Measurements from ENCODE around the gene CNPY1.

The CNPY1 gene

DNA sequence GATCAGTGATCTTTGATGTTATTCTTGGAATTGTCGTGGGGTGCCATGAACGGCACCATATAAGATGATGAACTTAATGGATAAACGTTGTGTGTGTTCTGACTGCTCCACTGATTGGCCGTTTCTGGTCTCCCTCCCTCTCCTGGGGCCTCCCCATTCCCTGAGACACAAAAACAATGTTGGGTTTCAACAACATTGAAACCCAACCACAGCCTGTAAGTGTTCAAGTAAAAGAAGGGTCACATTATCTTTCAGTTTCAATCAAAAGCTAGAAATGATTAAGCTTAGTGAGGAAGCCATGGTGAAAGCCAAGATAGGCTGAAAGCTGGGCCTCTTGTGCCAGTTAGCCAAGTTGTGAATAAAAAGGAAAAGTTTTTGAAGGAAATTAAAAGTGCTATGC is 68.9 kb downstream of the CNPY1 start:
- DNase-seq (ENCODE audit: low read depth), result peak; percentile 16
- no peak overlapping the region for H3K4me3 ChIP-seq (ENCODE audit: low read depth, low read length)
- TF ChIP-seq, protein P1, sequence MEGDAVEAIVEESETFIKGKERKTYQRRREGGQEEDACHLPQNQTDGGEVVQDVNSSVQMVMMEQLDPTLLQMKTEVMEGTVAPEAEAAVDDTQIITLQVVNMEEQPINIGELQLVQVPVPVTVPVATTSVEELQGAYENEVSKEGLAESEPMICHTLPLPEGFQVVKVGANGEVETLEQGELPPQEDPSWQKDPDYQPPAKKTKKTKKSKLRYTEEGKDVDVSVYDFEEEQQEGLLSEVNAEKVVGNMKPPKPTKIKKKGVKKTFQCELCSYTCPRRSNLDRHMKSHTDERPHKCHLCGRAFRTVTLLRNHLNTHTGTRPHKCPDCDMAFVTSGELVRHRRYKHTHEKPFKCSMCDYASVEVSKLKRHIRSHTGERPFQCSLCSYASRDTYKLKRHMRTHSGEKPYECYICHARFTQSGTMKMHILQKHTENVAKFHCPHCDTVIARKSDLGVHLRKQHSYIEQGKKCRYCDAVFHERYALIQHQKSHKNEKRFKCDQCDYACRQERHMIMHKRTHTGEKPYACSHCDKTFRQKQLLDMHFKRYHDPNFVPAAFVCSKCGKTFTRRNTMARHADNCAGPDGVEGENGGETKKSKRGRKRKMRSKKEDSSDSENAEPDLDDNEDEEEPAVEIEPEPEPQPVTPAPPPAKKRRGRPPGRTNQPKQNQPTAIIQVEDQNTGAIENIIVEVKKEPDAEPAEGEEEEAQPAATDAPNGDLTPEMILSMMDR (IDR thresholded peaks at IDR 0.05; ENCODE audit: low read depth, low read length, missing control alignments), result no peak

DNA sequence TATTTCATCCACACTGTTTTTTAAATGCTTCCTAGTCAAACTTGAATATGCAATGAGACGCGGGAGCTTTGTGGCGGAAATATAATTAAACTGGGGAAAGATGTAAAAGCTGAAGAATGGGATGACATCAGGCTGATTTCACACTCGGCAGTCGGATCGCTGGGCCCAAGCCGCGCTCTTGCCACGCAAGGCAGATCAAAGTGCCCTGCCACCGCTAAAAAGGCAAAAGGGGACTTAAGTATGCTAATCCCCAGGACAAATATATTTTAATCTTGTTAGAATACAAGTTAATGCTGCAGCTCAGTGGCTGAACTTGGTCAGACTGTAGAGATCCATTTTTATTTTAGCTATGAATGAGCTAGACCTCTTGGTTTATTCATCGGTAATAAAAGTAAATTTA is 74.6 kb downstream of the CNPY1 start:
- DNase-seq (ENCODE audit: low read depth), result no peak
- TF ChIP-seq, protein P1 (IDR thresholded peaks at IDR 0.05; ENCODE audit: low read depth, low read length, missing control alignments), result no peak
- no peak overlapping the region for H3K4me3 ChIP-seq (ENCODE audit: low read depth, low read length)

DNA sequence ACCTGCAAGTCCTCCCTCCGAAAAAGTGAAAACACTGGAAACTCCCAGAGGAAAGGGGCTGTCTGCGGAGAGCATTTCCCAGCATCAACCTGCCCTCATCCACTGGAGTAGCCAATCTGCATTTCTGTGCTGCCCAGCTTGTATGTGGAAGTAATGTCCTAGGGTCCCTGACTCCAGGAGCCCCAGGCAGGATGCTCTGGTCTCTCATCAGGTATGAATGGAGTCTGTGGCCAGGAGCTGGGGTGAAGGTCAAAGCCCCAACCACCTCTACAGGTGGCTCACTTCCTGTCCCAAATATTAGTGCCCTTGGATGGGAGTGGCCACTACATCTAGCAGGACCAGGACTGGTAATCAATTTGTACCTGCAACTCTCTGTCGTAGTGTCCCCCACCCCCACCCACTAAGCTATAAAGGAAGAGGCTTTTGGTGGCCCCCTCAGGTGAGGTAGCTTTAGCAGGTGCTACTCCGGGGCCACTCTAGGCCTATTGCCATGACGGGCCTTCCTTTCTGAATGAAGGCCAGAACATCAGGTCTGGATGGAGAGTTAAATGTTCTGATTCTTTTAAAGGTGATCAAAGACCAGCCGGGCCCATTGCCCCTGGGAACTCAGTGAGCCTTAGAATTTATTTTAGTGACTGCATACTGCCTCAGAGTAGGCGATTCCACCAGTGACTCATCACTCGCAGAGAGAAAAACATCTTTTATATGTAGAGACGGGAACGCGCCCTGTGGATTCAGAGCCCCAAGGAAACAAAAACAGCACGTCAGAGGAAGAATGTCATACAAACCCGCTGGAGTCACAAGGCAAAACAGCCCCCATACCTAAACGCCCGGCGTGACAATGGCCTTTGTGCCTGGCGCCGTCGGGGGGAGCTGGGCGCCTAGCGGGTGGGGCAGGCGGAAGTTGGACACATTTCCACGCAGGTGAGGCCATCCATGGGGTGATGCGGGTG is 75.4 kb downstream of the CNPY1 start:
- TF ChIP-seq, protein P1 (IDR thresholded peaks at IDR 0.05; ENCODE audit: low read depth, low read length, missing control alignments), result no peak
- no peak for DNase-seq (ENCODE audit: low read depth)
- no peak overlapping the region for H3K4me3 ChIP-seq (ENCODE audit: low read depth, low read length)

DNA sequence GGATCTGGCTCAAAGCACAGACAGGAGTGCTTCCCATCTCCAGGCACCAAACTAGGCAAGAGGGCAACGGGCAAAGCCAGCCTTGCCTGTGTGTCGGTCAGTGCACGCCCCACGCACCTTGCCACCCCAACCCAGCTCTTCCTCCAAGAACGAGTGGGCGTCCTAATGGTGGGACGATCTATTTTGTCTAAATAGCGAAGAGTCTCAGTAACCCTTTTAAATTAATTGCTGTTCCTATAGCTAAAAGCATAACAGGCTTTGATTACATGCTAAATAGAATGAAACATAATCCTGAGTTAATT is 76.2 kb downstream of the CNPY1 start:
- TF ChIP-seq, protein P1 (IDR thresholded peaks at IDR 0.05; ENCODE audit: low read depth, low read length, missing control alignments), result no peak
- no peak overlapping the region for H3K4me3 ChIP-seq (ENCODE audit: low read depth, low read length)
- DNase-seq (ENCODE audit: low read depth), result no peak

DNA sequence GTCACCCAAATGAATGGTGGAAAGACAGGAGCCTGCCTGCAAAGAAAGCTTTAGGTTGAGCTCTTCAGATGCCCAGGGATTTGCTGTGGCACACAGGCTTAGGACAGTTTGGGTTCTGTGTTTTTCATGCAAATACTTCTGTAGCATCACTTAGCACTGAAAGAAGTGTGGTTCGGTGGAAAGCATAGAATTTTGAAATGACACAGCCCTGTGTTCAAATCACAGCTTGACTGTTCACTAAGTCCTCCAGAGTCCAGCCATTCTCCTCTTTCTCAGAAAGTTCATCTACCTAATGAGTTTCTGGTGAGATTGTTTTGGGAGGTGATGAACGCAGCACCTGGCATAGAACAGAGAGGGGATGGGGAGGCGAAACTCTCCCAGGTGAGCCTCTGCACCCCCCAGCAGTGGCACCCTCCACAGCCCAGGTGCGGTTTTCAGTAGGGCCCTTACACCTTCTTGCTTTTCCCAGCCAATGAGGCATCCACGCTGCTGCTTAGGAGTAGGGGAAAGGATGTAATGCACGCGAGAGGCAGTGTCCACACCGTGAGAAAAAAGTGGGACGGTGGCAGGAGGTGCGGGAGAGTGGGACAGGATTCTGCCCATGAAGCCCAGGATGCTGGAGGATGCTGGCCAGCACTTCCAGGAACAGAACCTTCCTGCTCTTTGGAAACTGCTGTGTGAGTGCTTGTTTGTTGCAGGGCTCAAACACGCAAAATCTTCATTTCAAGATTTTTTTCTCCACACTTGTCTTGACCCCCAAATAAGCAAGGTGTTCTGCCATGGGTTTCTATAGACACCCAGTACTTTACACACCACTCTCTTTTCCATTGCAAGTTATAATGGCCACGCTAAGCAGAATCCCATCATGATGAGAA is 76.8 kb downstream of the CNPY1 start:
- no peak overlapping the region for H3K4me3 ChIP-seq (ENCODE audit: low read depth, low read length)
- DNase-seq (ENCODE audit: low read depth), result no peak
- TF ChIP-seq, protein P1 (IDR thresholded peaks at IDR 0.05; ENCODE audit: low read depth, low read length, missing control alignments), result no peak

DNA sequence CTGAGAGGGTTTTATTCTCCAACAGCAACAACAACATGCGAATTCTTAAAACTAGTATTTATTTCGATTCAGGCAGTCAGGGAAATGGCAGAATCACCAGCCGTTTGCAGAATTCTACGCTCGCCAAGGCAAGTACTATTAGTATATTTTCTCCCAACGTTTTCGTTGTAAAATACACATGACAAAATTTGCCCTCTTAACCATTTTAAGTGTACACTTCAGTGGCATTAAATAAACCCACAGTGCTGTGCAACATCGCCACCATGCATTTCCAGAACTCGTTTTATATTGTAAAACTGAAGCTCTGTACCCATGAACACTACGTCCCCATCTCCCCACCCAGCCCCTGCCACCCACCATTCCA is 77.6 kb downstream of the CNPY1 start:
- DNase-seq (ENCODE audit: low read depth), result no peak
- H3K4me3 ChIP-seq (ENCODE audit: low read depth, low read length), result no peak overlapping the region
- TF ChIP-seq, protein P1 (IDR thresholded peaks at IDR 0.05; ENCODE audit: low read depth, low read length, missing control alignments), result no peak
